Astrocyte of the spinal cord (primary cell): ENCODE data around the gene AP5S1.

ENCODE experiments used
- DNase-seq: peaks from one replicate; pipeline ENCODE4 v3.0.0; 2011; ENCODE audit warnings: low read depth, low spot score
- H3K4me3 ChIP-seq: 2 replicates; pipeline ENCODE4 v1.5.1; 2011; ENCODE audit warnings: low read depth, mild to moderate bottlenecking, low read length, moderate library complexity
- CTCF ChIP-seq: IDR thresholded peaks from 2 replicates; pipeline ENCODE4 v1.5.1; 2012; ENCODE audit warnings: low read depth, mild to moderate bottlenecking, low read length, inconsistent platforms
- in situ Hi-C: cut with HindIII; loops from 2 replicates; pipeline ENCODE4 v1.10.0; 2017; ENCODE audit warnings: low sequenced_read_pairs

The AP5S1 gene

GRCh38 chr20:3781153-3781910 lies 39.0 kb upstream of the AP5S1 start, which contains the start of gene SPEF1:
Gene SPEF1, minus strand, starts transcription at chr20:3781448. Its CDS starts 161 bp downstream, at chr20:3781287.
- H3K4me3 ChIP-seq = peak within 1 kb of the TSS; percentile 34
- peak; percentile 90 for DNase-seq
- in situ Hi-C loops = no loop called here
- TF ChIP-seq CTCF = peak; percentile 58

GRCh38 chr20:3782597-3782996 lies 37.8 kb upstream of the AP5S1 start:
- no peak for DNase-seq
- TF ChIP-seq CTCF = no peak
- H3K4me3 ChIP-seq = no peak overlapping the region
- in situ Hi-C loops = no loop called here

- DNase-seq = no peak
Measured at GRCh38 chr20:3783068-3783489, 37.3 kb upstream of the AP5S1 start.

GRCh38 chr20:3783511-3784195 lies 36.7 kb upstream of the AP5S1 start:
- no peak for TF ChIP-seq CTCF
- H3K4me3 ChIP-seq = no peak overlapping the region
- DNase-seq = no peak
- in situ Hi-C loops = no loop called here

More at GRCh38 chr20:3783068-3783489, 37.3 kb upstream of the AP5S1 start:
- no peak for TF ChIP-seq CTCF
- in situ Hi-C loops = no loop called here
- no peak overlapping the region for H3K4me3 ChIP-seq

DNA sequence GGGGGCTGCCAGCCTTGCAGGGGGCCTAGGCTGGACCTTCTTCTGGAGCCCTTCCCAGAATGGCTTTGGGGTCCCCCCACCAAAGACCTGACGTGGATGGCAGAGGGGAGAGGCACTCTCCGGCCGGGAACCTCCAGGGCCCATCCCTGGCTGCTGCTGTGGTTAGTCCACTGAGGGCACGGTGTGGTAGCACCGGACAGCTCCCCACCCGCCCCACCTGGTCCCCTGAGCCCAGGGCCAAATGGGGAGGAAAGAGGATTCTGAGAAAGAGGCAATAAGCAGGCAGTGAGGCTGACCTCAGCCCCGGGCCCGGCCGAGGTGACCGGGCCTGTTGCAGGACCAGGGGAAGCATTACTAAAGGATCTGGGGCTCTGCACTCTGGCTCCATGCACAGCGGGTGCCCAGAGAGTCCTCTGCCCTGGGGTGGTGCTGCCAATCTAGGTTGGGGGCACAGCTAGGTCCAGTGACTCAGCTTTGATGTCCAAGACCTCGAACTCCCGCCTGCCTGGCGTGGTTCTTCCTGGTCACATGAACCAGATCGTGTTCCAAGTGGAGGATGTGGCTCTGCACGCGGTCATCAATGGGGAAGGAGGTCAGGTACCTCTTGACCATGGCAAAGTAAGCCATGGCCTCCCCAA lies 36.0 kb upstream of the AP5S1 start:
- no peak overlapping the region for H3K4me3 ChIP-seq
- in situ Hi-C loops = no loop called here
- TF ChIP-seq CTCF = no peak
- no peak for DNase-seq

- in situ Hi-C loops = no loop called here
- DNase-seq = no peak
- no peak for TF ChIP-seq CTCF
- H3K4me3 ChIP-seq = peak overlapping the region; percentile 65
Measured at GRCh38 chr20:3784863-3785239, 35.5 kb upstream of the AP5S1 start.
